Stimulated activated naive CD8-positive, alpha-beta T cell treated with anti-CD3 and anti-CD28 coated beads, Interleukin-15, amount 100 ng/mL, for 72 hours (primary cell): Measurements from ENCODE around the gene RBM18.

ENCODE experiments used
- ATAC-seq: fragments of 150-1000 bp; cut with Tn5 transposase; 2 replicates; pipeline ENCODE4 v1.10.0; 2021; ENCODE audit warnings: mild to moderate bottlenecking, moderate library complexity
- DNase-seq, 2 donors: peaks; one replicate each; pipeline ENCODE4 v3.0.0; 2021 to 2022
- H3K27ac Mint-ChIP-seq, 2 donors: one replicate each; pipeline ENCODE4 v1.8.0; 2022; ENCODE audit warnings: mild to moderate bottlenecking in 2 of 2, mixed read lengths in 2 of 2, moderate library complexity in 2 of 2
- H3K27me3 Mint-ChIP-seq: one replicate; pipeline ENCODE4 v1.8.0; 2022; ENCODE audit warnings: mixed read lengths
- H3K4me1 Mint-ChIP-seq: one replicate; pipeline ENCODE4 v1.8.0; 2022; ENCODE audit warnings: mild to moderate bottlenecking, mixed read lengths
- H3K4me3 Mint-ChIP-seq, 2 donors: one replicate each; pipeline ENCODE4 v1.8.0; 2022; ENCODE audit warnings: mild to moderate bottlenecking in 2 of 2, mixed read lengths in 2 of 2, moderate library complexity in 1 of 2
- H3K9me3 Mint-ChIP-seq, 2 donors: one replicate each; pipeline ENCODE4 v1.8.0; 2022; ENCODE audit warnings: mixed read lengths in 2 of 2

Gene RBM18

GRCh38 chr9:122268041-122268814 is 3.6 kb upstream of the RBM18 start:
- H3K9me3 Mint-ChIP-seq = no peaks in the 10 kb centered on the region
- no peak for DNase-seq
- no peaks in the 10 kb centered on the region for H3K27me3 Mint-ChIP-seq
- H3K4me3 Mint-ChIP-seq = no peak overlapping the region
- H3K4me1 Mint-ChIP-seq = peaks cover 38% of the 10 kb centered on the region
- ATAC-seq = no peak
- H3K27ac Mint-ChIP-seq = no peak overlapping the region

- DNase-seq (peak; percentile 19 to 33), ATAC-seq (peak; percentile 60)
- Mint-ChIP-seq H3K9me3 (no peaks in the 10 kb centered on the region), H3K4me1 (peaks cover 43% of the 10 kb centered on the region), H3K27me3 (no peaks in the 10 kb centered on the region), H3K27ac (peak overlapping the region; percentile 100), H3K4me3 (peak overlapping the region; percentile 97 to 99)
These were observed 692 bp upstream of the RBM18 start for GRCh38 chr9:122265149-122265915.

- ATAC-seq (no peak), DNase-seq (no peak)
- H3K27me3 Mint-ChIP-seq = no peaks in the 10 kb centered on the region
- H3K4me3 Mint-ChIP-seq = peak overlapping the region; percentile 97 to 99
- no peaks in the 10 kb centered on the region for H3K9me3 Mint-ChIP-seq
- H3K4me1 Mint-ChIP-seq = peaks cover 43% of the 10 kb centered on the region
- H3K27ac Mint-ChIP-seq = peak overlapping the region; percentile 100
These were observed 816 bp downstream of the RBM18 start for GRCh38 chr9:122263699-122264349.

GRCh38 chr9:122262073-122262472 is 2.6 kb downstream of the RBM18 start:
- Mint-ChIP-seq H3K4me3 (peak overlapping the region in 1 of 2 donors; percentile 27), H3K9me3 (no peaks in the 10 kb centered on the region), H3K27me3 (no peaks in the 10 kb centered on the region), H3K4me1 (peaks cover 43% of the 10 kb centered on the region), H3K27ac (peak overlapping the region in 1 of 2 donors; percentile 63)
- DNase-seq (no peak), ATAC-seq (no peak)

- ATAC-seq = no peak
- H3K27ac Mint-ChIP-seq = peak overlapping the region; percentile 30 to 74
- DNase-seq = no peak
- peaks cover 42% of the 10 kb centered on the region for H3K4me1 Mint-ChIP-seq
- H3K4me3 Mint-ChIP-seq = peak overlapping the region; percentile 10 to 38
- no peaks in the 10 kb centered on the region for H3K27me3 Mint-ChIP-seq
- no peaks in the 10 kb centered on the region for H3K9me3 Mint-ChIP-seq
These were observed 3.2 kb downstream of the RBM18 start for GRCh38 chr9:122261469-122261881.

GRCh38 chr9:122258886-122259415 is 5.7 kb downstream of the RBM18 start:
- Mint-ChIP-seq H3K4me1 (peaks cover 29% of the 10 kb centered on the region), H3K27me3 (no peaks in the 10 kb centered on the region), H3K4me3 (no peak overlapping the region), H3K9me3 (no peaks in the 10 kb centered on the region), H3K27ac (no peak overlapping the region)
- no peak for ATAC-seq
- no peak for DNase-seq

- H3K27me3 Mint-ChIP-seq = no peaks in the 10 kb centered on the region
- no peak for DNase-seq
- H3K4me1 Mint-ChIP-seq = peaks cover 2% of the 10 kb centered on the region
- ATAC-seq = no peak
- H3K27ac Mint-ChIP-seq = peak overlapping the region in 1 of 2 donors; percentile 47
- H3K4me3 Mint-ChIP-seq = no peak overlapping the region
- H3K9me3 Mint-ChIP-seq = no peaks in the 10 kb centered on the region
These were observed 8.4 kb downstream of the RBM18 start for GRCh38 chr9:122256206-122256605.

- H3K4me1 Mint-ChIP-seq = no peaks in the 10 kb centered on the region
- no peaks in the 10 kb centered on the region for H3K9me3 Mint-ChIP-seq
- no peaks in the 10 kb centered on the region for H3K27me3 Mint-ChIP-seq
- no peak for DNase-seq
- no peak for ATAC-seq
- H3K4me3 Mint-ChIP-seq = no peak overlapping the region
- H3K27ac Mint-ChIP-seq = peak overlapping the region in 1 of 2 donors; percentile 0
These were observed 9.9 kb downstream of the RBM18 start for GRCh38 chr9:122254761-122255160.

- no peak overlapping the region for H3K4me3 Mint-ChIP-seq
- no peaks in the 10 kb centered on the region for H3K4me1 Mint-ChIP-seq
- no peak for DNase-seq
- no peaks in the 10 kb centered on the region for H3K27me3 Mint-ChIP-seq
- H3K9me3 Mint-ChIP-seq = no peaks in the 10 kb centered on the region
- no peak for ATAC-seq
- no peak overlapping the region for H3K27ac Mint-ChIP-seq
These were observed 11.8 kb downstream of the RBM18 start for GRCh38 chr9:122252796-122253195.

GRCh38 chr9:122251351-122251750 is 13.3 kb downstream of the RBM18 start:
- Mint-ChIP-seq H3K4me1 (no peaks in the 10 kb centered on the region), H3K9me3 (no peaks in the 10 kb centered on the region), H3K27me3 (no peaks in the 10 kb centered on the region), H3K4me3 (no peak overlapping the region), H3K27ac (no peak overlapping the region)
- ATAC-seq = no peak
- DNase-seq = no peak

GRCh38 chr9:122248448-122248865 is 16.2 kb downstream of the RBM18 start:
- H3K27me3 Mint-ChIP-seq = no peaks in the 10 kb centered on the region
- H3K4me3 Mint-ChIP-seq = no peak overlapping the region
- no peaks in the 10 kb centered on the region for H3K9me3 Mint-ChIP-seq
- H3K4me1 Mint-ChIP-seq = no peaks in the 10 kb centered on the region
- ATAC-seq = no peak
- peak overlapping the region in 1 of 2 donors; percentile 4 for H3K27ac Mint-ChIP-seq
- DNase-seq = no peak

- DNase-seq (no peak), ATAC-seq (no peak)
- Mint-ChIP-seq H3K4me3 (no peak overlapping the region), H3K27me3 (no peaks in the 10 kb centered on the region), H3K9me3 (no peaks in the 10 kb centered on the region), H3K27ac (no peak overlapping the region), H3K4me1 (no peaks in the 10 kb centered on the region)
These were observed 18.0 kb downstream of the RBM18 start for GRCh38 chr9:122246666-122247065.

GRCh38 chr9:122244349-122244748 is 20.3 kb downstream of the RBM18 start:
- no peaks in the 10 kb centered on the region for H3K27me3 Mint-ChIP-seq
- no peaks in the 10 kb centered on the region for H3K4me1 Mint-ChIP-seq
- H3K27ac Mint-ChIP-seq = peak overlapping the region in 1 of 2 donors; percentile 54
- no peak overlapping the region for H3K4me3 Mint-ChIP-seq
- no peaks in the 10 kb centered on the region for H3K9me3 Mint-ChIP-seq
- DNase-seq (no peak), ATAC-seq (no peak)

GRCh38 chr9:122239722-122240121 is 24.9 kb downstream of the RBM18 start:
- DNase-seq (no peak), ATAC-seq (no peak)
- Mint-ChIP-seq H3K9me3 (no peaks in the 10 kb centered on the region), H3K4me1 (no peaks in the 10 kb centered on the region), H3K27me3 (no peaks in the 10 kb centered on the region), H3K4me3 (no peak overlapping the region), H3K27ac (no peak overlapping the region)

GRCh38 chr9:122236681-122237080 is 28.0 kb downstream of the RBM18 start:
- DNase-seq = no peak
- no peak overlapping the region for H3K4me3 Mint-ChIP-seq
- ATAC-seq = no peak
- no peaks in the 10 kb centered on the region for H3K9me3 Mint-ChIP-seq
- no peak overlapping the region for H3K27ac Mint-ChIP-seq
- no peaks in the 10 kb centered on the region for H3K27me3 Mint-ChIP-seq
- H3K4me1 Mint-ChIP-seq = no peaks in the 10 kb centered on the region
